GM12878 (cell line): ENCODE results near the gene TMEM45A.
"Not testable (repeated sequence)": the region's sequence is repeated elsewhere in the genome, so short reads cannot be mapped to it uniquely, and the experiment has no call there.

Experiments used
- CTCF ChIP-seq, 3 experiments: IDR thresholded peaks in 2 of 3; conservative IDR thresholded peaks in 1 of 3; 2 replicates each; pipeline ENCODE4 v1.5.1; 2011; ENCODE audit warnings: low read depth in 3 of 3, low read length in 3 of 3, mild to moderate bottlenecking in 3 of 3, control low read depth in 2 of 3, moderate library complexity in 2 of 3, inconsistent platforms in 1 of 3, mixed read lengths in 1 of 3; ENCODE audit not compliant: control insufficient read depth in 2 of 3, insufficient read depth in 1 of 3; ENCODE audit errors: extremely low read depth in 1 of 3
- MAX ChIP-seq: IDR thresholded peaks from 2 replicates; pipeline ENCODE4 v1.6.1; 2012; ENCODE audit warnings: low read depth, low read length, improper control_type of control experiment
- NFYA ChIP-seq: IDR thresholded peaks from 2 replicates; pipeline ENCODE4 v1.6.1; 2011; ENCODE audit warnings: low read depth, mild to moderate bottlenecking, low read length, improper control_type of control experiment, borderline replicate concordance
- NKRF ChIP-seq: fragments of 450-650 bp; conservative IDR thresholded peaks from 2 replicates; pipeline ENCODE4 v1.6.1; 2017; ENCODE audit warnings: mild to moderate bottlenecking, moderate library complexity
- RAD21 ChIP-seq: IDR thresholded peaks from 2 replicates; pipeline ENCODE4 v1.6.1; 2011; ENCODE audit warnings: mild to moderate bottlenecking, low read depth, low read length, moderate library complexity; ENCODE audit not compliant: insufficient read depth
- SRF ChIP-seq, 2 experiments: IDR thresholded peaks; 2 replicates each; pipeline ENCODE4 v1.6.1; 2011; ENCODE audit warnings: low read depth in 2 of 2, low read length in 2 of 2, mild to moderate bottlenecking in 1 of 2, moderate library complexity in 1 of 2

- not testable (repeated sequence) for TF ChIP-seq SRF (IDR thresholded peaks at IDR 0.05; ENCODE audit: low read depth in 2 of 2, low read length in 2 of 2); NKRF; CTCF (IDR thresholded peaks at IDR 0.05 in 2 of 3, conservative IDR thresholded peaks at IDR 0.05 in 1 of 3; ENCODE audit: control insufficient read depth in 2 of 3, extremely low read depth in 1 of 3, insufficient read depth in 1 of 3, low read depth in 3 of 3, low read length in 3 of 3); RAD21; NFYA; MAX
Observed at GRCh38 chr3:100447067-100447466, 45.4 kb upstream of the TMEM45A start.
